GM12878 (cell line): ENCODE data around the gene KRTAP10-1. TPM values are rescaled to one million over a fixed set of nuclear protein-coding genes. Genes with fewer than 3 reads are reported as not detected.

ENCODE experiments used
- ATAC-seq: fragments of 200-7000 bp; cut with Tn5 transposase; 3 replicates; pipeline ENCODE4 v1.9.1; 2020; ENCODE audit warnings: mild to moderate bottlenecking, moderate library complexity
- BruUV-seq: library from RNA; stranded (reverse); fragments of 400-500 nt; replicated peaks from 2 replicates; lab custom pipeline; 2021; lab: Mats Ljungman, UMichigan
- CTCF ChIA-PET: fragments of 300-600 bp; sonication (Branson Sonifier 250); formaldehyde crosslinking; extraction: SDS; loops from one replicate; lab custom pipeline; 2021; ENCODE audit warnings: inconsistent platforms; lab: Yijun Ruan, JAX
- POLR2A ChIA-PET: fragments of 350-600 bp; formaldehyde crosslinking; extraction: SDS; loops from one replicate; lab custom pipeline; 2021; ENCODE audit warnings: inconsistent platforms; lab: Charles Lee
- RAD21 ChIA-PET: fragments of 300-600 bp; sonication (Branson Sonifier 250); formaldehyde crosslinking; loops from one replicate; lab custom pipeline; 2023; ENCODE audit warnings: antibody characterized with exemption; ENCODE audit not compliant: unreplicated experiment; lab: Charles Lee
- SMC1A ChIA-PET: fragments of 300-600 bp; sonication (Branson Sonifier 250); formaldehyde crosslinking; loops from one replicate; lab custom pipeline; 2023; ENCODE audit not compliant: unreplicated experiment, uncharacterized antibody; lab: Charles Lee
- DNase-seq: peaks from one replicate; pipeline ENCODE4 v3.0.0-alpha.2; 2011; ENCODE audit warnings: low read depth, low spot score
- FAIRE-seq: peaks from 3 replicates; lab custom pipeline; 2011; peaks lifted over from hg19 to GRCh38; lab: Jason Lieb, UNC
- H2AFZ ChIP-seq: 2 replicates; pipeline ENCODE4 v1.6.0; 2011; ENCODE audit warnings: low read depth, low read length, control low read depth; ENCODE audit not compliant: control insufficient read depth
- H3K27ac ChIP-seq: 2 replicates; pipeline ENCODE4 v1.5.1; 2011; ENCODE audit warnings: control low read depth; ENCODE audit not compliant: control insufficient read depth, insufficient read depth
- H3K27me3 ChIP-seq, 2 experiments: replicated peaks in 1 of 2; 2 replicates each; pipeline versions ENCODE4 v1.6.0 to v1.6.1; 2011; ENCODE audit warnings: low read length in 1 of 2; ENCODE audit not compliant: control insufficient read depth in 2 of 2, insufficient read depth in 2 of 2
- H3K36me3 ChIP-seq, 2 experiments: 2 replicates each; pipeline ENCODE4 v1.5.1; 2011; ENCODE audit warnings: low read length in 1 of 2; ENCODE audit not compliant: control insufficient read depth in 2 of 2, insufficient read depth in 2 of 2
- H3K4me1 ChIP-seq: 2 replicates; pipeline ENCODE4 v1.6.1; 2011; ENCODE audit warnings: mild to moderate bottlenecking, low read length, moderate library complexity, mixed read lengths; ENCODE audit not compliant: control insufficient read depth, insufficient read depth
- H3K4me2 ChIP-seq: 2 replicates; pipeline ENCODE4 v1.6.0; 2011; ENCODE audit warnings: control low read depth; ENCODE audit not compliant: control insufficient read depth, insufficient read depth
- H3K4me3 ChIP-seq: fragments of 200-600 bp; sonication (generic); 2 replicates; pipeline ENCODE4 v1.5.1; 2016
- H3K79me2 ChIP-seq: 2 replicates; pipeline ENCODE4 v1.6.0; 2011; ENCODE audit warnings: low read length; ENCODE audit not compliant: control insufficient read depth, insufficient read depth
- H3K9ac ChIP-seq: 2 replicates; pipeline ENCODE4 v1.8.0; 2011; ENCODE audit warnings: low read length, control low read depth, mixed read lengths; ENCODE audit not compliant: control insufficient read depth, insufficient read depth
- H3K9me3 ChIP-seq: replicated peaks from 3 replicates; pipeline ENCODE4 v1.5.1; 2011; ENCODE audit warnings: mild to moderate bottlenecking, low read length; ENCODE audit not compliant: control insufficient read depth, insufficient read depth
- H4K20me1 ChIP-seq: 2 replicates; pipeline ENCODE4 v1.6.0; 2011; ENCODE audit not compliant: control insufficient read depth, insufficient read depth
- CBX5 ChIP-seq: sonication (generic); IDR thresholded peaks from 2 replicates; pipeline ENCODE4 v1.6.1; 2016; ENCODE audit warnings: low read depth, moderate library complexity, mild to moderate bottlenecking, inconsistent platforms
- MLLT1 ChIP-seq: fragments of 450-650 bp; IDR thresholded peaks from 2 replicates; pipeline ENCODE4 v1.6.1; 2016; ENCODE audit warnings: mild to moderate bottlenecking
- ZNF687 ChIP-seq: fragments of 450-650 bp; IDR thresholded peaks from 2 replicates; pipeline ENCODE4 v1.6.1; 2017; ENCODE audit warnings: mild to moderate bottlenecking, moderate library complexity
- WGBS: methylation state at CpG from one replicate; pipeline ENCODE4 v1.1.6; 2016; ENCODE audit warnings: low lambda C conversion rate; ENCODE audit not compliant: insufficient replicate concordance, insufficient coverage; ENCODE audit errors: missing lambda C conversion rate; 5-methylcytosine and 5-hydroxymethylcytosine counted together
- in situ Hi-C: fragments of 300-500 bp; cut with MboI; formaldehyde crosslinking; loops from 9 replicates; pipeline ENCODE4 v1.14.3; 2018; ENCODE audit warnings: mixed read lengths
- intact Hi-C: fragments of 100-400 bp; cut with micrococcal nuclease; formaldehyde crosslinking; loops from one replicate; pipeline ENCODE4 v1.14.2; 2022; ENCODE audit not compliant: unreplicated experiment
- polyA plus RNA-seq, 11 experiments: library from polyadenylated mRNA; depleted of rRNA in 4 of 11; unstranded in 6 of 11; stranded (reverse) in 5 of 11; fragments of >200 nt; fragmentation: Nextera tagmentation in 4 of 11; fragmentation: Illumina TruSeq in 1 of 11; extraction: Ambion mirVana in 4 of 11; extraction: Trizol in 1 of 11; gene quantifications; 1 replicate in 1 of 11; 2 replicates in 10 of 11; pipeline versions ENCODE4 v1.2.1 to v1.2.3, GENCODE V29; 2011 to 2016; ENCODE audit warnings: inconsistent platforms in 2 of 11, missing spikeins in 2 of 11, low read depth in 1 of 11
- total RNA-seq, 4 experiments: library from RNA; depleted of rRNA in 3 of 4; stranded (reverse); fragments of >200 nt in 3 of 4; fragmentation: Illumina TruSeq in 1 of 4; extraction: Trizol in 1 of 4; gene quantifications; 2 replicates each; pipeline versions ENCODE4 v1.2.1 to v1.2.3, GENCODE V29; 2013 to 2021

The KRTAP10-1 gene
- total and polyA plus RNA-seq, 10 of the 15 experiments (the other 5 are each of a cell fraction or from before 2014, with no cell fraction given): not detected

DNA sequence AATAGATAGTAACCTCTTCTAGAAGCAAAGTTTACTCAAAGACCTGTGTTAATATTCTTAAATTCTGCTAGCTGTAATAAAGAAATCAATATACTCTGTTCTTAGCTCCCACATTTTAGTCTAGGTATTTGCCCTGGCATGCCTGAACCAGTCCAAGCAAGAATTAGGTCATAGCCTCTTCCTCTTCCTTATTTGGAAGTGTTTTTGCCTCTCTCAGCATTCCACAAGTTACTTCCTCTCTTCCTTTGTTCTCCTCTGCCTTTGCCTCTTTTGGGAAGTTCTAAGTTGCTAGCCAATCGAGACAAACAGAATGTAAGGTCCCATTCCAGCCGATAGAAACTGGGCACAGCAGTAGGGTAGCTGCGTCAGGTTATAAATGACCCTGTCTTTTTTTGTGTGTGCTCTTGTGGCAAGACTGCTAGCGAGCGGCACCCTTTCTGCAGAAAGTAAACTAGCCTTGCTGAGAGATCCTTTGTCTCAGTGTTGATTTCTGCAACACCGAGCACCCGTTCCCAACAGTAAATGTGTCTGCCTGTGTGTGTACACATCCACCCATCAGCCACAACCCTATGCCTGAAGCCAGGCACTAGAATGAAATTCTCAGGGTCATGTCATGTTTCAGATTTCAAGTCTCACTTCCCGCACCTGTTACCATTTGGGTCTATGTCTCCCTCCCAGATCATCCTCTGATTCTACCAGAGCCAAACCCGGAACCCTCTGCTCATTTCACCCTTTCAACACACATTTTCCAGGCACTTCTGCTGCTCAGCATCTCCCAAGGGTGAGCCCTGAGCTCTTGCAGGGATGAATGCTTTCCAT is 47.2 kb downstream of the KRTAP10-1 start:
- Histone ChIP-seq H3K4me3 (no peak overlapping the region), H3K36me3 (no peaks in the 10 kb centered on the region), H3K9me3 (peaks cover 20% of the 10 kb centered on the region; the same call in 2 of the 3 replicates), H3K27ac (no peak overlapping the region), H3K4me2 (no peak overlapping the region), H3K27me3 (no peaks in the 10 kb centered on the region), H4K20me1 (no peaks in the 10 kb centered on the region), H2AFZ (no peak overlapping the region), H3K79me2 (no peaks in the 10 kb centered on the region), H3K4me1 (no peaks in the 10 kb centered on the region), H3K9ac (no peak overlapping the region)
- BruUV-seq: no TSS peak
- ATAC-seq: no peak
- ChIA-PET CTCF (no interaction called here), POLR2A (no interaction called here), SMC1A (no interaction called here), RAD21 (no interaction called here)
- in situ Hi-C loops (no loop called here), intact Hi-C loops (no loop called here)
- 42% methylated on average over 8 of the region's 9 CpGs for WGBS
- TF ChIP-seq CBX5 (0 out of 2 replicates have a peak, but pooled peaks have one; percentile 42), ZNF687 (no peak), MLLT1 (no peak)
- FAIRE-seq: no peak
- no peak for DNase-seq
